ENCODE measurements around the gene FLNB.

DNA sequence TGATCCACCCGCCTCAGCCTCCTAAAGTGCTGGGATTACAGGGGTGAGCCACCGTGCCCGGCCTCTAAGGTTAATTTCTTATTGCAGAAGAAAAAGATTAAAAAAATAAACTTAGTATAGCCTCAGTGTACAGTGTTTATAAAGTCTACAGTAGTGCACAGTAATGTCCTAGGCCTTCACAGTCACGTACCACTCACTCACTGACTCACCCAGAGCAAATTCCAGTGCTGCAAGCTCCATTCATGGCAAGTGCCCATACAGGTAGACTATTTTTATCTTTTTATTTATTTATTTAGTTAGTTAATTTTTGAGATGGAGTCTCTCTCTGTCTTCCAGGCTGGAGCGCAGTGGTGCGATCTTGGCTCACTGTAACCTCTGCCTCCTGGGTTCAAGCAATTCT lies 3.2 kb upstream of the FLNB start:
- TF ChIP-seq, protein P1, sequence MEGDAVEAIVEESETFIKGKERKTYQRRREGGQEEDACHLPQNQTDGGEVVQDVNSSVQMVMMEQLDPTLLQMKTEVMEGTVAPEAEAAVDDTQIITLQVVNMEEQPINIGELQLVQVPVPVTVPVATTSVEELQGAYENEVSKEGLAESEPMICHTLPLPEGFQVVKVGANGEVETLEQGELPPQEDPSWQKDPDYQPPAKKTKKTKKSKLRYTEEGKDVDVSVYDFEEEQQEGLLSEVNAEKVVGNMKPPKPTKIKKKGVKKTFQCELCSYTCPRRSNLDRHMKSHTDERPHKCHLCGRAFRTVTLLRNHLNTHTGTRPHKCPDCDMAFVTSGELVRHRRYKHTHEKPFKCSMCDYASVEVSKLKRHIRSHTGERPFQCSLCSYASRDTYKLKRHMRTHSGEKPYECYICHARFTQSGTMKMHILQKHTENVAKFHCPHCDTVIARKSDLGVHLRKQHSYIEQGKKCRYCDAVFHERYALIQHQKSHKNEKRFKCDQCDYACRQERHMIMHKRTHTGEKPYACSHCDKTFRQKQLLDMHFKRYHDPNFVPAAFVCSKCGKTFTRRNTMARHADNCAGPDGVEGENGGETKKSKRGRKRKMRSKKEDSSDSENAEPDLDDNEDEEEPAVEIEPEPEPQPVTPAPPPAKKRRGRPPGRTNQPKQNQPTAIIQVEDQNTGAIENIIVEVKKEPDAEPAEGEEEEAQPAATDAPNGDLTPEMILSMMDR (IDR thresholded peaks at IDR 0.05): no peak
- TF ChIP-seq POLR2AphosphoS5 (IDR thresholded peaks at IDR 0.05): peak; percentile 32
